Inflammatory macrophage treated with lipopolysaccharide for 4 hours (primary cell): ENCODE data around the gene UCN2.

ENCODE experiments used
- DNase-seq: peaks from one replicate; pipeline ENCODE4 v3.0.0-alpha.2; 2020

Gene UCN2

GRCh38 chr3:48563382-48563918, at the start of gene UCN2:
Gene UCN2 (minus strand): TSS chr3:48563781. CDS start chr3:48563124, 657 bp downstream.
- no peak for DNase-seq

GRCh38 chr3:48612309-48612708, 48.7 kb upstream of the UCN2 start:
- no peak for DNase-seq

- peak; percentile 94 for DNase-seq
Measured at GRCh38 chr3:48609088-48610005, 45.8 kb upstream of the UCN2 start, which contains the start of gene UQCRC1. Gene UQCRC1 (minus strand): TSS chr3:48609646. CDS start chr3:48609620, 26 bp downstream.

- DNase-seq = peak; percentile 47
Measured at GRCh38 chr3:48607519-48607918, 43.9 kb upstream of the UCN2 start.

GRCh38 chr3:48601622-48601994, 38.0 kb upstream of the UCN2 start:
- no peak for DNase-seq

- no peak for DNase-seq
Measured at GRCh38 chr3:48600711-48601621, 37.4 kb upstream of the UCN2 start.

GRCh38 chr3:48599509-48600285, 36.1 kb upstream of the UCN2 start:
- DNase-seq = no peak

GRCh38 chr3:48599077-48599501, 35.5 kb upstream of the UCN2 start:
- DNase-seq = no peak

- DNase-seq = no peak
Measured at GRCh38 chr3:48598323-48599076, 34.9 kb upstream of the UCN2 start.

- DNase-seq = no peak
Measured at GRCh38 chr3:48597408-48597800, 33.8 kb upstream of the UCN2 start.

GRCh38 chr3:48596676-48597407, 33.3 kb upstream of the UCN2 start:
- no peak for DNase-seq

- no peak for DNase-seq
Measured at GRCh38 chr3:48596157-48596556, 32.6 kb upstream of the UCN2 start.

- DNase-seq = peak; percentile 16
Measured at GRCh38 chr3:48595526-48596121, 32.0 kb upstream of the UCN2 start.

- DNase-seq = no peak
Measured at GRCh38 chr3:48595075-48595525, 31.5 kb upstream of the UCN2 start, which contains the start of gene COL7A1. Gene COL7A1 (minus strand): TSS chr3:48595329. CDS start chr3:48595159, 170 bp downstream.

GRCh38 chr3:48594417-48595049, 31.0 kb upstream of the UCN2 start:
- DNase-seq = no peak

- DNase-seq = no peak
Measured at GRCh38 chr3:48593337-48593736, 29.8 kb upstream of the UCN2 start.

- DNase-seq = no peak
Measured at GRCh38 chr3:48592519-48593087, 29.0 kb upstream of the UCN2 start.

GRCh38 chr3:48591886-48592518, 28.4 kb upstream of the UCN2 start:
- DNase-seq = no peak

- no peak for DNase-seq
Measured at GRCh38 chr3:48591436-48591835, 27.9 kb upstream of the UCN2 start.
